DND-41 (cell line): ENCODE data around the gene VTI1A.

ENCODE experiments used
- CTCF ChIP-seq: IDR thresholded peaks from 2 replicates; pipeline ENCODE4 v1.5.1; 2012; ENCODE audit warnings: borderline replicate concordance, low read length, moderate library complexity, mild to moderate bottlenecking; ENCODE audit not compliant: poor library complexity, severe bottlenecking; ENCODE audit errors: extremely low read depth
- EZH2 ChIP-seq: IDR thresholded peaks from 3 replicates; pipeline ENCODE4 v1.6.1; 2012; ENCODE audit warnings: borderline replicate concordance, low read depth, mild to moderate bottlenecking, moderate library complexity, low read length, inconsistent platforms; ENCODE audit not compliant: severe bottlenecking

- TF ChIP-seq CTCF, result no peak
- TF ChIP-seq EZH2, result no peak
These were observed 156.0 kb downstream of the VTI1A start for GRCh38 chr10:112603062-112603461.
